ENCODE data around the gene RRP7A.
A peak's percentile ranks its signal among the peaks of the same experiment; 100 is the strongest.
"Not testable (repeated sequence)": the region's sequence is repeated elsewhere in the genome, so short reads cannot be mapped to it uniquely, and the experiment has no call there.

RRP7A gene

DNA sequence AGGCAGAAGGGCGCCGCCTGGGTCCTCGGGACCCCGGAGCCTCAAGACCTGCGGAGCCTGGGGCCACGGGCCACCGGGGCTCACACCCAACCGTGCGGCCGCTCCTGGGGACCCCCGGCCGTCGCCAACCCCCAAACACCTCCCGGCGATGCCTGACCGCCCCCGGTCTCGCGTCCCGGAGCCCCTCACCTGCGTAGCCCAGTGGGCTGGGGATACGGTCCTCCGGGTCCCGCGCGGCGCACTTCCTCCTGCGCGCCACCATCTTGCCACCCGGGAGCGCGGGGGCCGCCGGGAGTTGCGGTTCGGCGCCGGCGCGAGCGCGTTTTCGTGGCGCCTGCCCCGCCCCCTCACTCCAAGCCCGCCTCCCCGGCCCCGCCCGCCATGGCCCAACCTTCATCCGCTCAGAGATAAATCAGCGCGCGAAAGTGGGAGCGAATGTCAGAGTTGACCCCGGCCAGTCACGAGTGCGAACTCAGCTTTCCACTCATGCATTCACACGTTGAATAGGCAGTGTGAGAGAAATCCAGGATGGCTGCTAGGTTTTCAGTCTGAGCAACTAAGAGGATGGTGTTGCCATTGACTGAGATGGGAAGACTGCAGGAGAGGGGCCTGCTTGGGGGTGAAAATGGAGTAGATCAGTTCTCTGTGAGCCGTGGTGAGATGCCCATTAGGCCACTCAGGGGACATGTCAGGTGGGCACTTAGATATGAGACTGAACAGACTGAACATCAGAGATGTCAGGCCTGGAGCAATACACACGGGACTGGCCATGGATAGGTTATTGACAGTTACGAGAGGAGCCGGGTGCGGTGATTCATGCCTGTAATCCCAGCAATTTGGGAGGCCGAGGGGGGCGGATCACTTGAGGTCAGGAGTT, at the start of gene RRP7A:
Gene RRP7A (minus strand): TSS at position 272 of the 877 bp plus-strand sequence. CDS start 10 bp downstream, at position 262.
- peak; percentile 77 to 78 for DNase-seq (ENCODE audit: low read depth in 2 of 2)

- DNase-seq (ENCODE audit: low read depth in 2 of 2): not testable (repeated sequence)
These were observed 48.4 kb upstream of the RRP7A start for GRCh38 chr22:42567950-42568349.

DNA sequence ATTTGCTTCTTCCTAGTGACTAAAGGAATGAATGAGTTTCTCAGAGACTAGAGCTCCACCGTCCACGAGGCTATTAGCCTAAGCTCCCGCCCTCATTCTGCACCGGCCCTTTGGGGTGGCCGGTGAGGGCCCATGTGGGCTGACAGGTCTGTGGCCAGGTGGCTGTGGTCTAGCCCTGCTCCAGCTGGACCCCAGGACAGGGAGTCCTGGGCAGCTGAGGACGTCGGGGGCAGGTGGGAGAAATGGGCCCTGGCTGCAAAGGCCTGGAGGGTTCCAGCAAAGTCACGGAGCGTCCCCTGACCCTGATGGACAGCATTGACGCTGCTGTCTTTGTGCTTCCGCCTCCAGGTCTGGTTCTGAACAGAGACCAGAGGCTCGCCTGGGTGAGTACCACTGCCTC, 46.4 kb upstream of the RRP7A start:
- no peak for DNase-seq (ENCODE audit: low read depth in 2 of 2)

DNA sequence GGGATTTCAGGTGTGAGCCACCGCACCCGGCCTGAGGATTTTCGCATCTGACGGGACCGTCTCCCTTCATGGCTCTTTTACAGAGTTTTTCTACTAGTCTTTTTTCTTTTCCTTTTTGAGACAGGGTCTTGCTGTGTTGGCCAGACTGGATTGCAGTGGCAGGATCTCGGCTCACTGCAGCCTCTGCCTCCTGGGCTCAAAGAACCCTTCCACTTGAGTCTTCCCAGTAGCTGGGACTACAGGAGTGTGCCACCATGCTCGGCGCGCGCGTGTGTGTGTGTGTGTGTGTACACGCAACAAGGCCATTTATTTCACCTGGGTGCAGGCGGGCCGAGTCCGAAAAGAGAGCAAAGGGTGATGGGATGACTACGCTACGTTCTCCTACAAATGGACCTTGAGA, 45.1 kb upstream of the RRP7A start:
- no peak for DNase-seq (ENCODE audit: low read depth in 2 of 2)

DNA sequence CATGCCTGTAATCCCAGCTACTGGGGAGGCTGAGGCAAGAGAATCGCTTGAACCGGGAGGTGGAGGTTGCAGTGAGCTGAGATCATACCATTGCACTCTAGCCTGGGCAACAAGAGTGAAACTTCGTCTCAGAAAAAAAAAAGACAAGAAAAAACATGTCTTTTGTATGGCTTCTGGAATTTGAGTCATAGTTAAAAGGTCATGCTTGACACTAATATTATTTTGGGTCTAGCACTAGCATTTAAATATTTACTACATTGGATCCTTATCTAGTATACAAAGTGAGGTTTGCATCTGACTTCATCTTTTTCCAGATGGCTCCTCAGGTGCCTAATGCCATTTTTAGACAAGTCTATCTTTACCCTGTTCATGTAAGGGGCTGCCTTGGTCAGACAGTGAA, 44.3 kb upstream of the RRP7A start:
- not testable (repeated sequence) for DNase-seq (ENCODE audit: low read depth in 2 of 2)

- DNase-seq (ENCODE audit: low read depth in 2 of 2): no peak
These were observed 43.1 kb upstream of the RRP7A start for GRCh38 chr22:42562684-42563083.

DNA sequence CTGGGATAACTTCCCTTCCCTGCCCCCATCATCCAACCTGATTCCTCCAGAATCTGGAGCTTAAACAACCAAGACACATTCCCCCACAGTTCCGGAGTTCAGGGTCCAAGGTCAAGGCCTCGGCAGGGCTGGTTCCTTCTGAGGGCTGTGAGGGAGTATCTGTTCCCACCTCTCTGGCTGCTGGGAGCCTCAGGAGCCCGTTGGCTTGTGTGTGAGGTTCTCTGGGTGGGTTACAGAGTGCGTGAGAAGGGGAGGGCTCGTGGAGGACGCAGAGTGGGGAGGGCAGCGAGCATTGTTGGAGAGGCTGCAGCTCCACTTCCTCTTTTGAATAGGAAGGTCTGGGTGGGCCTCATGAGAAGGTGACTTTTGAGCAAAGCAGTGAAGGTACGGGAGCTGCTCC, 42.7 kb upstream of the RRP7A start:
- DNase-seq (ENCODE audit: low read depth in 2 of 2): no peak

DNA sequence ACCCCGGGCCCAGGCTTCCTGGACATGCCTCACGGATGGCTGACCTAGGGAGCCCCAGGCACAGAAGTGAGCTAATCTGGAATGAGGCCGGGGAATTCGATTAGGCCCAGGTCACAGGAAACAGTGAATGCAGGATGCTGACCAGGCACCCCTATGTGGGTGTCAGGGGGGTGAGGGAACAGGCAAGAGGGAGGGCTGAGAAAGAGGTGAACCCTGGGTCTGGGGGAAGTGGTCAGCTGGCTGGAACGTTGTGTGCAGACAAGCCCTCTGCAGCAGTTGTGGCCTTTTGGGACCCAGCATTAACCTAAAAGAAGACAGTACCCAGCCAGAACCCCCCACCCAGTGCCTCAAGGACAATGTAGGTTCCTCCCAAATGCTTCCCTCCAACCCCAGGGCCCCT, 42.3 kb upstream of the RRP7A start:
- no peak for DNase-seq (ENCODE audit: low read depth in 2 of 2)

DNA sequence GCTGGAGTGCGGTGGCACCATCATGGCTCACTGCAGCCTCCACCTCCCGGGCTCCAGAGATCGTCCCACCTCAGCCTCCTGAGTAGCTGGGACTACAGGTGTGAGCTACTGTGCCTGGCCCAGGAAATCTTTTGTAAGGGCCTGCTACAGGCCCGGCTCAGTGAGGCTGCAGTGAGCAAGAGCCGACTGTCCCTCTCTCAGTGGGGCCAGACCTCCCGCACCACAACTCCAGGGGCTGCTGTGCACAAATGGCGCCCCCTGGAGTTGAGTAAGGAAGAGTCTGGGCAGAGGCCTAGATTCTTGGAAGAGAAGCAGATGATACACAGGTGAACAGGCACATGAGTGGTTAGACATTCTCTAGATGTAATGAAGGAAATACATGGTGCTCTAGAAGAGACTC, 41.2 kb upstream of the RRP7A start:
- DNase-seq (ENCODE audit: low read depth in 2 of 2): no peak

DNA sequence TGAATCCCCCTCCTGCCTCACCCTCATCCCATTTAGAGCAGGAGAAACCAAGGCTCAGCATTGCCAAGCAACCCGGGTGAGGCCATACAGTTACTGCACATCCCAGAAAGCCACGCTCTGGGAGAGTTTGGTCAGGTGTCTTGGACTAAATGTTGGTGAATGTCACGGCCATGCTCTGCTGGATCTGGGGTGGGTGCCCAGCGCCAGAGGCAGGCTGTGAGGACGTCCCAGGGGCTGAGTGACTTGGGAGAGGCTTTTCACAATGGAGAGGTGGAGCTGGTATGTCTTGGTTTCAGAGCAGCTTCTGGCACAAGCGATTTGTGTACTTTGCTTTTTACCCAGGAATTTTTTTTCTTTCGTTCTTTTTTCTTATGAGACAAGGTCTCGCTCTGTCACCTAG, 40.8 kb upstream of the RRP7A start:
- DNase-seq (ENCODE audit: low read depth in 2 of 2): no peak

DNA sequence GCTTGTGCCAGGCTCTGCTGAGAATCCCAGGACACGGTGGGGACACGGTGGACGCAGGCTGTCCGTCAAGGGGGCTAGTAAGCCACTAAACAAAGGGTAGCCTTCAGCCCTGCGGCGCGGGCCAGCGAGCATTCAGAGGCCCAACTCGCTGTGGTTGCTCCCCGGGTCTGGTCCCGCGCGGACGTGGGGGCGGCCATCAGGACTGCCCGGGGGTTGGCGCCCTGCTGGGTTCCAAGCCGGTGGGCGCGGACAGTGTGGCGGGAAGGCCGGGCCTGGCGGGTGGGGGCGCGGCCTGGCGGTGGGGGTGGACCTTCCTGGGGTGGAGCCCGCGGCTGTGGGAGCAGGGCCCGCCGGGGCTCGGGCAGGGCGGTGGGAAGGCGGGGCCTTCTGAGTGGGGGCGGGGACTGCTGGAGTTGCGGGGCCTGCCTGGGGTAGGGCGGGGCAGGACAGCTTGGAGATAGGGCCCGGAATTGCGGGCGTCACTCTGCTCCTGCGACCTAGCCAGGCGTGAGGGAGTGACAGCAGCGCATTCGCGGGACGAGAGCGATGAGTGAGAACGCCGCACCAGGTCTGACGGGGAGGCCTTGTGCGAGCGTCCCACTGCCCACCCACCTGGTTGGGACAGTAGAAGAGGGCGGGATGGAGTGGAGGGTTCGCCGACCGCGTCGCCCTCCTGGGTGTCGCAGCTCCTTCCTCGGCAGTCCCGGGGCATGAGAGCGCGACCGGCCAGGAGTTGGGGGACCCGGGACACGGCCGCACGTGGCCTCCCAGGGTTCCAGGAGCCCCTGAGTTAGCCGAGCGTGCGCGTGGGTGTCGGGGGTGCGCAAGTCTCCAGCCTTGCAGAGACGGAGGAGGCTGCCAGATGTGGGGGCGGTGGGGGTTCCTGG, 34.1 kb upstream of the RRP7A start, which contains the start of gene SERHL2:
Gene SERHL2 (plus strand): TSS at position 482 of the 887 bp plus-strand sequence. CDS start 65 bp downstream, at position 547.
- DNase-seq (ENCODE audit: low read depth in 2 of 2): peak; percentile 71 to 78

DNA sequence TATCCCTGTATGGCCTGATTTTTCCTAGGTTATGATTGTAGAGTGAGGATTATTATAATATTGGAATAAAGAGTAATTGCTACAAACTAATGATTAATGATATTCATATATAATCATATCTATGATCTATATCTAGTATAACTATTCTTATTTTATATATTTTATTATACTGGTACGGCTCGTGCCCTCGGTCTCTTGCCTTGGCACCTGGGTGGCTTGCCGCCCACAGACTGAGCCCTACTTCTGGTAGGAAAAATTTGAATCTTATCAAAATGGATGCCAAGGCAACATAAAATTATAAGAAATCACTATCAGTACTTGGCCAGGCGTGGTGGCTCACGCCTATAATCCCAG, 32.7 kb upstream of the RRP7A start:
- not testable (repeated sequence) for DNase-seq (ENCODE audit: low read depth in 2 of 2)

- no peak for DNase-seq (ENCODE audit: low read depth in 2 of 2)
These were observed 29.9 kb upstream of the RRP7A start for GRCh38 chr22:42549331-42550060.

DNA sequence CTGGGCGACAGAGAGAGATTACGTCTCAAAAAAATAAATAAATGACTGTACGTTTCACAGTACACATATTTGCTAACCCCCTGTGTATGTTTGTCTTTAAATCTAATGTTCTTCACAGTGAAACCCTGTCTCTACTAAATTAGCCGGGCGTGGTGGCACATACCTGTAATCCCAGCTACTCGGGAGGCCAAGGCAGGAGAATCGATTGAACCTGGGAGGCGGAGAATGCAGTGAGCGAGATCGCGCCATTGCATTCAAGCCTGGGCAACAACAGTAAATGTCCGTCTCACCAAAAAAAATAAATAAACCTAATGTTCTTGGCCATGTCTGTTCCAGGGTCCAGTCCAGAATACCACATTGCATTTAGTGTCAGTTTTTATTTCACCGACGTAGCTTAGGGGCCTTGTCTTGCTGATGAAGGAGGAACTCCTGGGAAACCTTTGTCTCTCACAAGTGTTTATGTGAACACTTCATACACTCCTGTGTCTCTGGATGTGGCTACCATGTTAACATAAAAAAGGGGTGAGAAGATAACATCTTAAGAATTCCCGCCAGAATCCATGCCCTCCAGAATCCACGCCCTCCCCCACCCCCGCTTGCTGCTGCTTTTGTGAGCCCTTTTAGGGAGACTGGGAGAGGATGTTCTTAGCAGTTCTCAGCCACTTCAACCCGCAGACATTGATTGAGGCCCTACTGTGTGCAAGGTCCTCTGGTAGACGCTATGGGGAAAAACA, 29.2 kb upstream of the RRP7A start:
- no peak for DNase-seq (ENCODE audit: low read depth in 2 of 2)

DNA sequence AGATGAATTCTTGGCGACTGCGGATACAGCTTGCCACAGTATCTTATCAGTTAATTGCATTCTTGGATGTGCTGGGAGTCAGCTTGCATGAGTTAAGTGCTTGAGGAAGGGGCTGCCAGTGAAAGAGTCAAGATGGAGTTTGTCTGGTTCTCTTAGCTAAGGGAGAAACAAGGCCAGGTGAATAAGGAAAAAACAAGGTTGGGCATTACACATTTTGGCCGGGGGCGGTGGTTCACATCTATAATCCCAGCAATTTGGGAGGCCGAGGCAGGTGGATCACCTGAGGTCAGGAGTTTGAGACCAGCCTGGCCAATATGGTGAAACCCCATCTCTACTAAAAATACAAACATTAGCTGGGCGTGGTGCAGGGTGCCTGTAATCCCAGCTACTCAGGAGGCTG, 28.5 kb upstream of the RRP7A start:
- not testable (repeated sequence) for DNase-seq (ENCODE audit: low read depth in 2 of 2)

DNA sequence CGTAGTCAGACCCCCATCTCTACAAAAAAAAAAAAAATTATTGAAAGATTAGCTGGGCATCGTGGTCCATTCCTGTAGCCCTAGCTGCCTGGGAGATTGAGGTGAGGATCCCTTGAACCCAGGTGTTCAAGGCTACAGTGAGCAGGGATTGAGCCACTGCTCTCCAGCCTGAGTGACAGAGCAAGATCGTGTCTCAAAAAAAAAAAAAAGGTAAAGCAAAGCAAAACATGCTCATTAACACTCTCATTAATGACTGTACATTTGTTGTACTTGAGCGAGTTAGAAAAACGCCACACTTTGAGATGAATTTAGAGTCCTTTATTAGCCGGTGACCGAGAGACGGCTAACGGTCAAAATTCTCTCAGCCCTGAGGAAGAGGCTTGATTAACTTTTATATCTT, 28.0 kb upstream of the RRP7A start:
- no peak for DNase-seq (ENCODE audit: low read depth in 2 of 2)

GRCh38 chr22:42544686-42545085, 25.1 kb upstream of the RRP7A start:
- DNase-seq (ENCODE audit: low read depth in 2 of 2): no peak

- DNase-seq (ENCODE audit: low read depth in 2 of 2): not testable (repeated sequence)
These were observed 19.7 kb upstream of the RRP7A start for GRCh38 chr22:42539236-42539771.

DNA sequence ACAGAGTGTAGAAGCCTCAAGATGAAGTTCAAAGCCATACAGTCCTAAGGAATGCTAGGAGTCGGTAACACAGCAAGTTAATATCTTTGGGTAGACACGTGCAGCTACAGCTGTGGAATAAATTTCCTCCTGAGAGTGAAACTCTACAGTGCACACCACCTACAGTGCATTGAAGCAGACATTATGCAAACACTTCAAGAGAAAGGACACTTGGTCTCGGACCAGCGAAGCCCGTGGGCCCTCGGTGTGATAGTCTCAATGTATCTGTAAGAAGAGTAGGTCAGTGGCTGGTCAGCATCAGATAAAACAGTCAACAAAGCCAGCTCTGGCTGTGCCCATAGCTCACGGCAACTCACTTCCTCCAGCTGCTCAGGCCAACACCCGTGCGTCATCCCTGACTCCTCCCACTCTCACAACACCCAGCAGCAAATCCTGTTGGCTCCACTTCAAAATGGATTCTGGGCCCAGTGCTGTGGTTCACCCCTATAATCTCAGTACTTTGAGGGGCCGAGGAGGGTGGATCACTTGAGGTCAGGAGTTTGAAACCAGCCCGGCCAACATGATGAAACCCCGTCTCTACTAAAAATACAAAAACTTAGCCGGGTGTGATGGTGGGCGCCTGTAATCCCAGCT, 17.7 kb upstream of the RRP7A start:
- DNase-seq (ENCODE audit: low read depth in 2 of 2): not testable (repeated sequence)

- DNase-seq (ENCODE audit: low read depth in 2 of 2): not testable (repeated sequence)
These were observed 17.0 kb upstream of the RRP7A start for GRCh38 chr22:42536634-42537033.

All from stimulated activated CD8-positive, alpha-beta memory T cell treated with anti-CD3 and anti-CD28 coated beads, Interleukin-15, amount 100 ng/mL, for 48 hours (primary cell).